Measurements from ENCODE around the gene TMX1. TPM values are rescaled to one million over a fixed set of nuclear protein-coding genes. Genes with fewer than 3 reads are reported as not detected.
A peak's percentile ranks its signal among the peaks of the same experiment; 100 is the strongest.

TMX1 gene
- total and polyA plus RNA-seq, 2 experiments from 2014 or later: 61.5 to 126 TPM

GRCh38 chr14:51203881-51204280 lies 36.2 kb upstream of the TMX1 start (continued):
- no peak for TF ChIP-seq JUNB (IDR thresholded peaks at IDR 0.05; ENCODE audit: unreplicated experiment)
- no peak for TF ChIP-seq EZH2 (IDR thresholded peaks at IDR 0.05; ENCODE audit: low read depth, unreplicated experiment)
- TF ChIP-seq ZNF462 (CRISPR knock-in tag; IDR thresholded peaks at IDR 0.05): no peak
- no peak for TF ChIP-seq STAT1 (IDR thresholded peaks at IDR 0.05; ENCODE audit: unreplicated experiment)

- H3K36me3 ChIP-seq (ENCODE audit: insufficient read depth): no peaks in the 10 kb centered on the region
- no peaks in the 10 kb centered on the region for H3K36me3 Mint-ChIP-seq (ENCODE audit: low read depth)
- H3K4me1 Mint-ChIP-seq: peaks cover 21% of the 10 kb centered on the region
- H3K9me2 ChIP-seq (ENCODE audit: insufficient read depth): peaks cover 8% of the 10 kb centered on the region
- DNase-seq (ENCODE audit: low spot score): no peak
- no peak overlapping the region for H3K27ac Mint-ChIP-seq
- 0 out of 2 replicates have a peak overlapping the region, but pooled peaks have one; percentile 23 for H2AFZ ChIP-seq
- no peak overlapping the region for H3K4me3 Mint-ChIP-seq
- no peak overlapping the region for H3K4me3 ChIP-seq
- no peak overlapping the region for H3K27ac ChIP-seq (ENCODE audit: low read depth)
- H3K4me2 ChIP-seq: no peak overlapping the region
- H3K4me1 ChIP-seq (ENCODE audit: insufficient read depth): 0 out of 2 replicates have a peak, but pooled peaks cover 7% of the 10 kb centered on the region
- no peaks in the 10 kb centered on the region for H3K27me3 ChIP-seq (ENCODE audit: insufficient read depth)
- no peaks in the 10 kb centered on the region for H3F3A ChIP-seq (replicated peaks; ENCODE audit: low read depth)
- H3K27me3 Mint-ChIP-seq (ENCODE audit: insufficient read depth, low read depth, poor library complexity): no peaks in the 10 kb centered on the region
- H3K79me2 ChIP-seq (replicated peaks; ENCODE audit: insufficient read depth): no peaks in the 10 kb centered on the region
- H4K20me1 ChIP-seq (replicated peaks; ENCODE audit: insufficient read depth): no peaks in the 10 kb centered on the region; the same call in 1 of the 2 replicates
- ATAC-seq: no peak
- H3K9me3 Mint-ChIP-seq: no peaks in the 10 kb centered on the region
- no peak for TF ChIP-seq EZH2phosphoT487 (IDR thresholded peaks at IDR 0.05; ENCODE audit: unreplicated experiment)
- no peak for TF ChIP-seq POLR2AphosphoS5 (IDR thresholded peaks at IDR 0.05; ENCODE audit: low read depth)
- TF ChIP-seq, protein P1, sequence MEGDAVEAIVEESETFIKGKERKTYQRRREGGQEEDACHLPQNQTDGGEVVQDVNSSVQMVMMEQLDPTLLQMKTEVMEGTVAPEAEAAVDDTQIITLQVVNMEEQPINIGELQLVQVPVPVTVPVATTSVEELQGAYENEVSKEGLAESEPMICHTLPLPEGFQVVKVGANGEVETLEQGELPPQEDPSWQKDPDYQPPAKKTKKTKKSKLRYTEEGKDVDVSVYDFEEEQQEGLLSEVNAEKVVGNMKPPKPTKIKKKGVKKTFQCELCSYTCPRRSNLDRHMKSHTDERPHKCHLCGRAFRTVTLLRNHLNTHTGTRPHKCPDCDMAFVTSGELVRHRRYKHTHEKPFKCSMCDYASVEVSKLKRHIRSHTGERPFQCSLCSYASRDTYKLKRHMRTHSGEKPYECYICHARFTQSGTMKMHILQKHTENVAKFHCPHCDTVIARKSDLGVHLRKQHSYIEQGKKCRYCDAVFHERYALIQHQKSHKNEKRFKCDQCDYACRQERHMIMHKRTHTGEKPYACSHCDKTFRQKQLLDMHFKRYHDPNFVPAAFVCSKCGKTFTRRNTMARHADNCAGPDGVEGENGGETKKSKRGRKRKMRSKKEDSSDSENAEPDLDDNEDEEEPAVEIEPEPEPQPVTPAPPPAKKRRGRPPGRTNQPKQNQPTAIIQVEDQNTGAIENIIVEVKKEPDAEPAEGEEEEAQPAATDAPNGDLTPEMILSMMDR (conservative IDR thresholded peaks at IDR 0.05; ENCODE audit: low read depth in 2 of 2): no peak
- TF ChIP-seq EZH2 (IDR thresholded peaks at IDR 0.05; ENCODE audit: low read depth, unreplicated experiment): no peak
- TF ChIP-seq NANOG (IDR thresholded peaks at IDR 0.05; ENCODE audit: borderline replicate concordance): no peak
- TF ChIP-seq ZNF462 (CRISPR knock-in tag; IDR thresholded peaks at IDR 0.05): no peak
These were observed 34.6 kb upstream of the TMX1 start for GRCh38 chr14:51205486-51205885.

Data from GM23338 (cell line).